Lower leg skin (tissue), 3 donors: Measurements from ENCODE around the gene NAA38.

ENCODE experiments used
- CTCF ChIP-seq, 3 donors: fragments of 450-650 bp; IDR thresholded peaks; one replicate each; pipeline ENCODE4 v1.5.1; 2016; ENCODE audit warnings: antibody characterized with exemption in 3 of 3, mild to moderate bottlenecking in 3 of 3, moderate library complexity in 2 of 3
- POLR2A ChIP-seq, 2 donors: fragments of 450-650 bp; IDR thresholded peaks; one replicate each; pipeline ENCODE4 v1.6.1; 2016 to 2017; ENCODE audit warnings: antibody characterized with exemption in 2 of 2, mild to moderate bottlenecking in 1 of 2, moderate library complexity in 1 of 2

GRCh38 chr17:7833795-7834541 is 23.4 kb downstream of the NAA38 start, which contains the start of gene KDM6B:
- TF ChIP-seq POLR2A (IDR thresholded peaks at IDR 0.05) (no peak), CTCF (IDR thresholded peaks at IDR 0.05) (no peak)
